ENCODE results near the gene UNC79.
"Not testable (repeated sequence)": the region's sequence is repeated elsewhere in the genome, so short reads cannot be mapped to it uniquely, and the experiment has no call there.

The UNC79 gene

GRCh38 chr14:93493622-93494021, 62.9 kb downstream of the UNC79 start:
- DNase-seq (ENCODE audit: low spot score), result not testable (repeated sequence)

DNA sequence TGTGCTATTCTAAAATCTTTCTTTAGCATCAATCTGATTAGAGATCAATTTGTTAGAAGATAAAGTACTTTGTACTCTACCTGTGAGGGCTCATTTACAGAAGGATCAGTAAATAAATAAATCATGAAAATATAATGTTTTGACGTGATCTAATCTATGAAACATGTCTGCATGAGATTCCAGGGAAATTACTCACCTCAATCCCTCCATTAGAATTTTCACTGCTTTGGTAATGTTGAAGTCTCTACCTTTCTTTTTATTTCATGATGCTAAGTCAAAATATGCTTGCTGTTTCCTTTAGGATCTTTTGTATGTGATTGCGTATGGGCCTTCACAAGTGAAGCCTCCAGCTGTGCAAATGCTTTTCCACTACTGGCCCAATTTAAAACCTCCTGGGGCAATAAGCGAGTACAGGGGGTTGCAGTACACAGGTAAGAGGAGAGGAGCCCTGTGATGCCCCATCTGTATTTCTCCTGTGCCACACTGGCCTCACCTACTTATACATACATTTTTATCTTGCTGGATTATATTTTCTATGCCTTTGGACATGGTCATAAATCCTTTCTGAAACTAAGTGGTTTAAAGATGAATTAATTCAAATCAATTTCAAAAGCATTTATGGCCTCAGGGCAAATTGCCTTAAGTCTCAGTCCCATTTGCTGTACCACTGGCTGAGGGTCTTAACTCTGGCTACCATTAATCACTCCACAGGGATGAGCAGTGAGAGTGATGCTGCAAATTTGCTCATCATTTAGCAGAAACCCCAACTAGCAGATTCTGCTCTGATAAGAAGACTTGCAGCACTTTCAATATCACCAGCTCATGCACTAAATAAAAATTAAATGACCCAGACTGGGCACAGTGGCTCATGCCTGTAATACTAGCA, 66.4 kb downstream of the UNC79 start:
- no peak for DNase-seq (ENCODE audit: low spot score)

GRCh38 chr14:93510056-93510455, 79.3 kb downstream of the UNC79 start:
- peak; percentile 15 for DNase-seq (ENCODE audit: low spot score)

DNA sequence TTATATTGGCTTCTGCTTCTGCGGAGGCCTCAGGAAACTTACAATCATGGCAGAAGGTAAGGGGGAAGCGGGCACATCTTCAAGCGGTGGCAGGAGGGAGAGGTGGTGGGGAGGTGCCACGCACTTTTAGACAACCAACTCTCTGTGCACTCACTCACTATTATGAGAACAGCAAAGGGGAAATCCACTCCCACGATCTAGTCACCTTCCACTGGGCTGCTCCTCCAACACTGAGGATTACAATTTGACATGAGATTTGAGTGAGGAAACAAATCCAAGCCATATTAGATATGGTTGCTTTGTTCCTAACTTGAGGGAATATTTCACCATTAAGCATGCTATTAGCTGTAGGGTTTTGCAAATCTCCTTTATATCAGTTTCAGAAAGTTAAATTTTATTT, 80.3 kb downstream of the UNC79 start:
- no peak for DNase-seq (ENCODE audit: low spot score)

DNA sequence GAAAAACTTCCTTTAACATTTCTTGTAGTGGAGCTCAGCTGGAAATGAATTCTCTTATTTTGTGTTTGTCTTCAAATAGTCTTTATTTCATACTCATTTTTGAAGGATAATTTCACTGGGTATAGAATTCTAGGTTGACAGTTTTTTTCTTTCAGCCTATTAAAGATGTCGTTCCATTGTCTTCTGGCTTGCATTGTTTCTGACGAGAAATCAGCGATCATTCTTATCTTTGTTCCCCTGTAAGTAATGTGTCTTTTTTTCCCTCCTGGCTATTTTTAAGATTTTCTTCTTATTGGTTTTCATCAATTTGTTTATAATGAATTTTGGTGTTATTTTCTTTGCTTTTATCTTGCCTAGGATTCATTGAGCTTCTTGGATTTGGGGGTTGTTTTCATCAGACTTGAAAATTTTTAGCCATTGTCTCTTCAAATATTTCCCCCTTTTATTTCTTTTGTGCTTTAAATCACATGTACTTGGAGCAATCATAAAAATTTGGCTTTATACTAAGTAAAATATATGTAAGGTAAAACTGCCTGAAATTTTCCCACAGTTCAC, 89.4 kb downstream of the UNC79 start:
- no peak for DNase-seq (ENCODE audit: low spot score)

DNA sequence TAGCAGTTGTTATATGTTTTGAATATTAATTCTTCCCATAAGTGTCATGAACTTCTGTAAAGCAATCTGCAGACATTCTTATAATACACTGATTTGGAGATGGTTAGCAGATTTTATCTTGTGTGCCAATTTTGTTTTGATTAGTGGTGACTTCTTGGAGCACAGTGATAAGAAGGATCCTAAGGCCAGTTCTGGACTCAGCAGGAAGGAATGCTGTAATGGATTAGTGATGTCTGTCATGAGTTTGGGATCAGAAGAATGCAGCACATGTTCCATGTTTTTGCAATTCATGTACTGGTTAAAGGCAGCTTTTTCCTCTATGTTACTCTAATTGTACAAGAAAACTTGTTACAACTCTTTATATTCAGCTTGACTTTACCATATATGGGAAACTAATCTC, 91.5 kb downstream of the UNC79 start:
- DNase-seq (ENCODE audit: low spot score), result no peak

DNA sequence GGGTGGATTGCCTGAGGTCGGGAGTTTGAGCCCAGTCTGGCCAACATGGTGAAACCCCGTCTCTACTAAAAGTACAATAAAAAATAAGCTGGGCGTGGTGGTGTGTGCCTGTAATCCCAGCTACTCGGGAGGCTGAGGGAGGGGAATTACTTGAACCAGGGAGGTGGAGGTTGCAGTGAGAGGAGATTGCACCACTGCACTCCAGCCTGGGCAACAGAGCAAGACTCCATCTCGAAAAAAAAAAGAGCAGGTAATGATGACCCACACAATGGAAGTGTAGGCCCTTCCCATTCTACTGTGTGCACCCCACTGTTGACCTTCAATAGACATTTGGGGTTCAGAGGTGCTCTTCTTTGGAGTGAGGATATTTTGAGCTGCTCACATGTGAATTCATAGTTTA, 94.5 kb downstream of the UNC79 start:
- not testable (repeated sequence) for DNase-seq (ENCODE audit: low spot score)

DNA sequence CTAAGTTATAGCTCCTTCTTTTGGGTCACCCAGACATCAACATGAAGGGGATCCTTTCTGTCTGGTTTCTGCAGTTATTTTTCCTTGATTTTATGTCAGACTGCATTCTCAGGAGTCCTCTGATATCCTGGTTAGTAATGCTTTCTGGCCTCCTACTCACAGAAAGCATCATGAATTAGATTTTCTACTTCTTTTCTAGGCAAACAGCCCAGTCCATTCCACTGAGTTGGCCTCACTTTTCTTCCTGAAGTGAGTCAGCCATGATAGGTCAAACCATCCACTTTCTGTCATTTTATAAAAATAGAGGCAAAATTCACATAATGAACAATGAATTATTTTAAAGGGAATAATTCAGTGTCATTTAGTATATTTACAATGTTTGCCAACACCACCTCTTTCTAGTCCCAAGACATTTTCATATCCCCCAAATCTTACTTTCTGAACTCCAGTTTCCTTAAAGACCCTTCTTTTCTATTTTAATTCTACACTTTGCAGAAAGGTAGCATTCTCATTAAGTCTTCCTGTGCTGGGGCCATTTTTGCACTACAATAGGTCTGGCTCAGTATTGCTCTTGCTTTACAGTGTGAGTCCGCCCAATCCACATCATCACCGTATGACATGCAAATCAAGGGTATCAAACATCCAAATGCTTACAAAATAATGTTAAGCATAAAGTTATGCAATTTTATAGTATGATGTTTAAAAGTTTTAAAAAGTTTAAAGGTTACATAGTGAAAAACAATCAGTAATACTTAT, 95.1 kb downstream of the UNC79 start:
- DNase-seq (ENCODE audit: low spot score), result no peak

GRCh38 chr14:93527203-93527607, 96.5 kb downstream of the UNC79 start:
- DNase-seq (ENCODE audit: low spot score), result no peak

DNA sequence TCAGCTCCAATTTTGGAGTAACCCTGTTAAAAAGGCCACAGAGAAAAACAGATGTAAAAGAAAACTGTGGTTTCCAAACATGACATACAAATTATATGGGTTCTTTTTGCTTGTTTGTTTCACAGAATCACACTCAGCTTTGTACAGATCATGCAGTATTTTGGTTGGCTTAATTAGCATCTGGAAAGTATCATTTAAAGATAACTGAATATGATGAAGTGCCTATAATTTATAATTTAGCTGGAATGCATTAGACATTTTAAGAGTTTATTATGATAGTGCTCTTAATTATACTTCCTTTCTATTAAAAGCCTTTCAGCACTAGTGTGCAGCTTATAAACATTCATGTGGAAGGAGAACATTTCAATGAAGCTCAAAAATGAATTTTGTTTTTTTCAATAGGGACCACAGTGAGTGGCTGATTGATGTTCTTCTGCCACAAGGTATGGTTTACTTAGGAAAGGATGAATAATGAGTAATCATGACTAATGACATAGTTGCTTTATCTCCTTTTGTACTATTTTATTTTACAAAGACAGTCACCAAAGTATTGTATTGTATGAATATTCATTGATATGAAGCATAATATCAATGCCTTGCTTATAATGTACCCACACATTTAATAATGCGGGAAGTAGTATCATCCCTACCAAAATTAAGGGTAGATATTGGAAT, 98.3 kb downstream of the UNC79 start:
- DNase-seq (ENCODE audit: low spot score), result no peak

GRCh38 chr14:93531644-93532043, 100.9 kb downstream of the UNC79 start:
- no peak for DNase-seq (ENCODE audit: low spot score)

GRCh38 chr14:93532541-93532940, 101.8 kb downstream of the UNC79 start:
- no peak for DNase-seq (ENCODE audit: low spot score)

- DNase-seq (ENCODE audit: low spot score), result no peak
Observed at GRCh38 chr14:93533437-93533836, 102.7 kb downstream of the UNC79 start.

DNA sequence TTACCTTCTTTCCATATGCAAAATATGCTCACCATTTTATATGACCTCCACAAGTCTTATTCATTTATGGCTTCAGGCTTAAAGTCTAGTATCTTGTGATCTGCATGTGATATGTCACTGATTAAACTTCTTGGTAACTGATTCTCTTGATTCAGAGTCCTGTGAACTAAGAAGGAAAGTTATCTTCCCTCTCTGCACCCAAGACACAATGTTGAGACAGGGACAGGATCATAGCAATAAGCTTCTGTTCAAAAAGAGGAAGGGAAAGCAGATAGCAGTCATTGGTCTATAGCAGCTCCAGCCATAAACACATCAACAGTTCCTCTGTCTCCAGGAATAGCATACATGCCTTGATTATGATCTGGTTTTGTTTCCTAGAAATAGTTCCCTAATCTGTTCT, 103.1 kb downstream of the UNC79 start:
- no peak for DNase-seq (ENCODE audit: low spot score)

- DNase-seq (ENCODE audit: low spot score), result no peak
Observed at GRCh38 chr14:93535537-93535936, 104.8 kb downstream of the UNC79 start.

GRCh38 chr14:93536945-93537344, 106.2 kb downstream of the UNC79 start:
- peak; percentile 28 for DNase-seq (ENCODE audit: low spot score)

DNA sequence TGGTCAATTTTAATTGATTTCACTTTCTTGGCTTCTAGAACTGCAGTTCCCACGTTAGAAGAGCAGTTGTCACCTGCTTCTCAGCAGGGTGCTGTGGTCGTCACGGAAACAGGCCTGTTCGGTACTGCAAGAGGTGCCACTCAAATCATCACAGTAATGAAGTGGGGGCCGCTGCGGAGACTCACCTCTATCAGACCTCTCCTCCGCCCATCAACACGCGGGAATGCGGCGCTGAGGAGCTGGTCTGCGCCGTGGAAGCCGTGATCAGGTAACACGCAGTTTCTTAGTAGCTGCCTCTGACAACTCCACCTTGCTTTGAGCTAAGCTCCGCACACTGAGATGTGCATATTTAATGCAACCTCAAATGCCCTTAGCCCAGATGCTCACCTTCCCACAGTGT, 107.2 kb downstream of the UNC79 start:
- DNase-seq (ENCODE audit: low spot score), result no peak

DNA sequence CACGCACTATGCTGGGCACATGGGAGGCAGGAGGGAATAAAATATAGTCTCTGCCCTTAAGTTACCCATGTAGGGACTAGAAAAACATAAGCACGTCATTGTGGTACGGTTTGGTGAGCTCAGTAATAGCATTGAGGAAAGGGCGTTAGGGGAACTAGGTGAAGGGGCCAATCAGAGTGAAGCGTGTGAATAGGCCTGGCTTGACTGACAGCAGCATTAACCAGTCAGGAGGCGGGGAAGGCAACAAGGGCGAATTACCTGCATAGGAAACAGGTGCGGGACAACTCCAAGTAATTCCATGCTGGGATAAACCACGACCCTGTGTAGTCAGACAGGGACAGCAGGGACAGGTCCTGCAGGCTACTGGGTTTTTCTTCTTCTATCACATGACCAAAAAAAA, 107.7 kb downstream of the UNC79 start:
- DNase-seq (ENCODE audit: low spot score), result peak; percentile 56

DNA sequence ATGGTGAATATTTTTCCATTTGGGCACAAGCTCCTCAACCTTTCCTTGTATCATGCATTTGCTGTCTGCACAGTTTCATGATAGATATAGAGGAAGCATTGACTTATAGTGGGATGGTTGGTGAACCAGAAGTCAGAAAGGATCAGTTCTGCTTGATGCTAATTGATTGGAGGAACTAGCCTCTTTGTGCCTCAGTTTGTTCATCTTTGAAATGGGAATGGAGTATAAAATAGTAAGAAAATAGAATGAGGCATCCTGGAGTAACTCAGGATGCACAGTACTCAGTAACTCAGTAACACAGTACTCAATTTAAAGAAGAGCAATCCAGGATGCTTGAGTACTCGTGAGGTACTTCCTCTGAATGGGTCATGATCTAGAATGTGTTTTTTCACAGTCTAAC, 109.5 kb downstream of the UNC79 start:
- no peak for DNase-seq (ENCODE audit: low spot score)

GRCh38 chr14:93543766-93544165, 113.0 kb downstream of the UNC79 start:
- peak; percentile 13 for DNase-seq (ENCODE audit: low spot score)

DNA sequence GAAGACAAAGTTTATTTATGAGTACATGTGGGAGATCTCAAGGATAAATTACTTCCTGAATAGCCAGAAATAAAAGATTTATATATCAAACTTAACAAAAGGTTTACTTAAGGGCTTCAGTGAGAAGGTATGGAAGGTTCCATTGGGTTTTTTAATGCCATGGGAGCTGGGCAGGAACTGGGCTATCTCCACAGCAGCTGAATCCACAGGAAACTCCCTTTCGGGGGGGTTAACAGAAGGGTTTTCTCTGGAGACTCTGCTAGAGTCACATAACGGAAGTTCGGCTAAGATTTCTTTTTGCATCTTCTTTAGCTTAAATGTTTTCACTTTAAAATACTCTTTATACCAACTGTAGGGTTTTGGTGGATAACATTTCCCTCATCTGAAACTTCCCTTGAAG, 113.5 kb downstream of the UNC79 start:
- DNase-seq (ENCODE audit: low spot score), result no peak

DNA sequence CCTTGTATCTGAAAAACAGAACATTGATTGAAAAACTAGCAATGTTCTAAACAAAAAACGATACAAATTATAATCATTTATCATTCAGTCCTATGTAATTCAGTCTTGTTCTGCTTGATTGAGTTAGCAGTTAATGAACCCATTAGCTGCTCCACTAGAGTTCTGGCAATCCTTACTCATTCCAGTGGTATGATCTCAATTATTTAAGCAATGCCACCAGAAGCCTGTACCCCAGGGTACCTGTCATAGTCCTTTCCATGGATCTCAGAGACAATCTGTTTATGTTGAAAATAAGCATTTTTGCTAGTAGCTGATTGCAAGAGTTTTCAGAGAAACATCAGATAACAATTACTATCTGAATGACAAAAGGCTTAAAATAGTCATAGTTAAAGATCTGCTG, 115.9 kb downstream of the UNC79 start:
- DNase-seq (ENCODE audit: low spot score), result peak; percentile 19
